ENCODE data around the gene FNDC3B.

FNDC3B gene

GRCh38 chr3:172052405-172052804 lies 13.0 kb downstream of the FNDC3B start:
- Histone ChIP-seq H3K9ac (ENCODE audit: low read depth, low read length) (no peak overlapping the region), H3K4me1 (ENCODE audit: insufficient read depth, low read length) (0 out of 2 replicates have a peak, but pooled peaks cover 10% of the 10 kb centered on the region), H3K36me3 (ENCODE audit: insufficient read depth, low read length) (no peaks in the 10 kb centered on the region), H3K9me3 (ENCODE audit: control insufficient read depth, insufficient read depth, low read length) (no peaks in the 10 kb centered on the region)

GRCh38 chr3:172054115-172054764 lies 14.9 kb downstream of the FNDC3B start:
- Histone ChIP-seq H3K9ac (ENCODE audit: low read depth, low read length) (no peak overlapping the region), H3K36me3 (ENCODE audit: insufficient read depth, low read length) (no peaks in the 10 kb centered on the region)

DNA sequence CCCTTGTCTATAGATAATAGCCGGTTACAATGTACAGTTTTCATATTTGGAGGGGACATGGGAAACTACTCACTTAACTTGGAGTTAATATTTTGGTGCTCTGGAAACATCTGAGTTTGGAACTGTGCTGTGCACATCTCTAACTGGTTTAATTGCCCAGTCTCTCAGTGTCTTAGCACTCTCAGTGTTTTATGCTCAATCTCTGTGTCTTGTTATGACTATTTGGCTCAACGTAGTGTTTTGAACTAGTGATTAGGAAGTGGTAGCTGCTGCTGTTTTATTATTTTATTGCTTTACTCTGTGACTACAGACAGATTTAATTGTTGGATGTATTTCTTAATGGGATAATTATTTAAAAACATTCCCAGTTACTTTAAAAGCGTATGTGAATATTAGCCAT lies 17.0 kb downstream of the FNDC3B start:
- H3K36me3 ChIP-seq (ENCODE audit: insufficient read depth, low read length) = no peaks in the 10 kb centered on the region
- no peak overlapping the region for H3K9ac ChIP-seq (ENCODE audit: low read depth, low read length)
- no peaks in the 10 kb centered on the region for H3K9me3 ChIP-seq (ENCODE audit: control insufficient read depth, insufficient read depth, low read length)
- 0 out of 2 replicates have a peak, but pooled peaks cover 10% of the 10 kb centered on the region for H3K4me1 ChIP-seq (ENCODE audit: insufficient read depth, low read length)

More at GRCh38 chr3:172054115-172054764, 14.9 kb downstream of the FNDC3B start:
- Histone ChIP-seq H3K4me1 (ENCODE audit: insufficient read depth, low read length) (0 out of 2 replicates have a peak, but pooled peaks cover 10% of the 10 kb centered on the region), H3K9me3 (ENCODE audit: control insufficient read depth, insufficient read depth, low read length) (no peaks in the 10 kb centered on the region)

- no peak overlapping the region for H3K9ac ChIP-seq (ENCODE audit: low read depth, low read length)
- no peaks in the 10 kb centered on the region for H3K9me3 ChIP-seq (ENCODE audit: control insufficient read depth, insufficient read depth, low read length)
- H3K36me3 ChIP-seq (ENCODE audit: insufficient read depth, low read length) = no peaks in the 10 kb centered on the region
- 0 out of 2 replicates have a peak, but pooled peaks cover 10% of the 10 kb centered on the region for H3K4me1 ChIP-seq (ENCODE audit: insufficient read depth, low read length)
Measured at GRCh38 chr3:172057059-172057458, 17.7 kb downstream of the FNDC3B start.

- Histone ChIP-seq H3K4me1 (ENCODE audit: insufficient read depth, low read length) (0 out of 2 replicates have a peak, but pooled peaks cover 10% of the 10 kb centered on the region), H3K9ac (ENCODE audit: low read depth, low read length) (no peak overlapping the region), H3K9me3 (ENCODE audit: control insufficient read depth, insufficient read depth, low read length) (no peaks in the 10 kb centered on the region), H3K36me3 (ENCODE audit: insufficient read depth, low read length) (no peaks in the 10 kb centered on the region)
Measured at GRCh38 chr3:172057624-172058327, 18.4 kb downstream of the FNDC3B start.

DNA sequence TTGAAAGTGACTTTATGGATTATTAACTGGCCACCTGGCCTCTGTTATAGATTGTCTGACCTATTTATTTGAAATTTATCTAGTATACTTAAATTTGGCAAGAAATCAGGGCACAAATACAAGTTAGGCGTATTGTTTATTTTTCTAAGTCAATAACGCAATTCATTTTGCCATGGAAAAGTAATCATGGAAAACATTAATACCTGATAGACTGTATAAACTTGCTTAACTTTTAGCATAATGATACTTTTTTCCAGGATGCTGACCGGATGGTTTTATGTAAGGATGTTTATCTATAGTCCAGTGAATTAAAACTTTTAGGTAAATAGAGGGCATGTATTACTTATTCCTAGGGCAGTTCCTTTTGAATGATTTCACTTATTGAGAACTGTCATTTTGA lies 20.2 kb downstream of the FNDC3B start:
- Histone ChIP-seq H3K36me3 (ENCODE audit: insufficient read depth, low read length) (no peaks in the 10 kb centered on the region), H3K4me1 (ENCODE audit: insufficient read depth, low read length) (0 out of 2 replicates have a peak, but pooled peaks cover 10% of the 10 kb centered on the region), H3K9ac (ENCODE audit: low read depth, low read length) (no peak overlapping the region), H3K9me3 (ENCODE audit: control insufficient read depth, insufficient read depth, low read length) (0 out of 2 replicates have a peak, but pooled peaks cover 3% of the 10 kb centered on the region)

DNA sequence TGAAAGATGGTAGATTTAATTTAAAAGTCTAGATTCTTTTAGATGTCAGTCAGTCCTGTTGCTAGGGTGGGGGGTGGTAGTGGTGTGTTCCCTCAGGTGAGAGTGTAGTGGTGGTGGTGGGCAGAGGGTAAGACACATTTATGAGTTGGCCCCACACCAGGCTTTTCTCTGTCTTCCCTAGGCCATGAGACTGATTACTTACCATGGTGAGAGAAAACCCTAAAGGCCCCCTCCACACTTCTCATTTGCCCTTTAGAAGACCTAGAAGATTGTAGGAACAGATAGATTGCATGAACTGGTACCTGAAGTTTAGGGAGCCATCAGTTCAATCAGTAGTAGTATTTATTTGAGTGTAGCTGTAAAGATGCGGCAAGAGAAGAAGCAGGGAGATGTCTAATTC lies 20.9 kb downstream of the FNDC3B start:
- Histone ChIP-seq H3K9ac (ENCODE audit: low read depth, low read length) (no peak overlapping the region), H3K36me3 (ENCODE audit: insufficient read depth, low read length) (no peaks in the 10 kb centered on the region), H3K4me1 (ENCODE audit: insufficient read depth, low read length) (0 out of 2 replicates have a peak, but pooled peaks cover 10% of the 10 kb centered on the region)

GRCh38 chr3:172061724-172062184 lies 22.4 kb downstream of the FNDC3B start:
- no peak overlapping the region for H3K9ac ChIP-seq (ENCODE audit: low read depth, low read length)

More for the DNA sequence above, 20.9 kb downstream of the FNDC3B start:
- H3K9me3 ChIP-seq (ENCODE audit: control insufficient read depth, insufficient read depth, low read length) = 0 out of 2 replicates have a peak, but pooled peaks cover 3% of the 10 kb centered on the region

DNA sequence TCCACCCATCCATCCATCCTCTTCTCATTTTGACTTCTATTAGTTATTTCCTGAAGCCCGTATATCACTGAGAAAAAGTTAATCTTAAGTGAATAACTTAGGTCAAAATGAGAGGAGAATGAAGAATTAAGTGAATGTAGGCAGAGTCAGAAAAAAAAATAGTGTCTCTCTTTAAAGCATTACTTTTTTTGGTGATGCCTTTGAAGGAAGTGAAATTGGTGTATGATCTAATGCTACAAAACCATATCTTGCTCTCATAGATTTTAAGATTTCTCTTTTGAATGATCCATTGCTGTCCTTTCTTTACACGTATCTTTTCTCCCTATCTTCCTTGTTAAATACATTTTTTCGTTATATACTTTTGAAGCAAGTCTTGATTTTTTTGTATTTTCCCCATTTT lies 23.4 kb downstream of the FNDC3B start:
- Histone ChIP-seq H3K9me3 (ENCODE audit: control insufficient read depth, insufficient read depth, low read length) (0 out of 2 replicates have a peak, but pooled peaks cover 3% of the 10 kb centered on the region), H3K4me1 (ENCODE audit: insufficient read depth, low read length) (peaks cover 12% of the 10 kb centered on the region; the same call in 1 of the 2 replicates), H3K9ac (ENCODE audit: low read depth, low read length) (no peak overlapping the region), H3K36me3 (ENCODE audit: insufficient read depth, low read length) (no peaks in the 10 kb centered on the region)

More at GRCh38 chr3:172061724-172062184, 22.4 kb downstream of the FNDC3B start:
- H3K36me3 ChIP-seq (ENCODE audit: insufficient read depth, low read length) = no peaks in the 10 kb centered on the region
- 0 out of 2 replicates have a peak, but pooled peaks cover 3% of the 10 kb centered on the region for H3K9me3 ChIP-seq (ENCODE audit: control insufficient read depth, insufficient read depth, low read length)
- H3K4me1 ChIP-seq (ENCODE audit: insufficient read depth, low read length) = 0 out of 2 replicates have a peak, but pooled peaks cover 17% of the 10 kb centered on the region

GRCh38 chr3:172063456-172064432 lies 24.4 kb downstream of the FNDC3B start:
- 0 out of 2 replicates have a peak, but pooled peaks cover 3% of the 10 kb centered on the region for H3K9me3 ChIP-seq (ENCODE audit: control insufficient read depth, insufficient read depth, low read length)
- H3K4me1 ChIP-seq (ENCODE audit: insufficient read depth, low read length) = peaks cover 12% of the 10 kb centered on the region; the same call in 1 of the 2 replicates
- H3K36me3 ChIP-seq (ENCODE audit: insufficient read depth, low read length) = no peaks in the 10 kb centered on the region
- no peak overlapping the region for H3K9ac ChIP-seq (ENCODE audit: low read depth, low read length)

GRCh38 chr3:172065527-172065926 lies 26.1 kb downstream of the FNDC3B start:
- Histone ChIP-seq H3K9ac (ENCODE audit: low read depth, low read length) (no peak overlapping the region), H3K9me3 (ENCODE audit: control insufficient read depth, insufficient read depth, low read length) (0 out of 2 replicates have a peak, but pooled peaks cover 3% of the 10 kb centered on the region), H3K36me3 (ENCODE audit: insufficient read depth, low read length) (no peaks in the 10 kb centered on the region), H3K4me1 (ENCODE audit: insufficient read depth, low read length) (peaks cover 12% of the 10 kb centered on the region; the same call in 1 of the 2 replicates)

GRCh38 chr3:172065967-172066762 lies 26.8 kb downstream of the FNDC3B start:
- Histone ChIP-seq H3K9ac (ENCODE audit: low read depth, low read length) (no peak overlapping the region), H3K4me1 (ENCODE audit: insufficient read depth, low read length) (peaks cover 12% of the 10 kb centered on the region; the same call in 1 of the 2 replicates), H3K36me3 (ENCODE audit: insufficient read depth, low read length) (no peaks in the 10 kb centered on the region), H3K9me3 (ENCODE audit: control insufficient read depth, insufficient read depth, low read length) (0 out of 2 replicates have a peak, but pooled peaks cover 3% of the 10 kb centered on the region)
